Keratinocyte (primary cell): ENCODE measurements around the gene TMEM235. TPM values are rescaled to one million over a fixed set of nuclear protein-coding genes. Genes with fewer than 3 reads are reported as not detected.
A peak's percentile ranks its signal among the peaks of the same experiment; 100 is the strongest.

Experiments used
- DNase-seq: peaks from one replicate; pipeline ENCODE4 v3.0.0-alpha.2; 2011; ENCODE audit warnings: low read depth, missing footprints, low spot score
- FAIRE-seq: peaks from 2 replicates; lab custom pipeline; 2011; peaks lifted over from hg19 to GRCh38; lab: Jason Lieb, UNC
- H2AFZ ChIP-seq: 2 replicates; pipeline ENCODE4 v1.6.0; 2012; ENCODE audit warnings: low read length, control low read depth, inconsistent platforms; ENCODE audit not compliant: control insufficient read depth
- H3K27ac ChIP-seq: 2 replicates; pipeline ENCODE4 v1.5.1; 2011; ENCODE audit warnings: low read length; ENCODE audit not compliant: control insufficient read depth, insufficient read depth
- H3K27me3 ChIP-seq: 3 replicates; pipeline ENCODE4 v1.6.0; 2011; ENCODE audit warnings: low read length; ENCODE audit not compliant: control insufficient read depth, insufficient read depth; ENCODE audit errors: extremely low read depth
- H3K36me3 ChIP-seq, 2 experiments: 2 replicates in 1 of 2; 3 replicates in 1 of 2; pipeline ENCODE4 v1.5.1; 2011; ENCODE audit warnings: low read length in 2 of 2, mild to moderate bottlenecking in 1 of 2; ENCODE audit not compliant: control insufficient read depth in 2 of 2, insufficient read depth in 2 of 2; ENCODE audit errors: extremely low read depth in 1 of 2
- H3K4me1 ChIP-seq: 3 replicates; pipeline ENCODE4 v1.5.1; 2011; ENCODE audit warnings: low read length; ENCODE audit not compliant: control insufficient read depth, insufficient read depth; ENCODE audit errors: extremely low read depth
- H3K4me2 ChIP-seq: 3 replicates; pipeline ENCODE4 v1.6.0; 2011; ENCODE audit warnings: low read depth, low read length; ENCODE audit not compliant: control insufficient read depth, insufficient read depth; ENCODE audit errors: extremely low read depth
- H3K4me3 ChIP-seq, 3 experiments: fragments of 200-600 bp in 1 of 3; sonication (generic) in 1 of 3; 2 replicates in 2 of 3; 3 replicates in 1 of 3; pipeline ENCODE4 v1.5.1; 2011 to 2016; ENCODE audit warnings: low read length in 3 of 3, mild to moderate bottlenecking in 3 of 3, control low read depth in 2 of 3, inconsistent platforms in 1 of 3, low read depth in 1 of 3, mixed read lengths in 1 of 3, mixed run types in 1 of 3, moderate library complexity in 1 of 3; ENCODE audit not compliant: control insufficient read depth in 2 of 3, insufficient read depth in 2 of 3; ENCODE audit errors: extremely low read depth in 1 of 3
- H3K79me2 ChIP-seq: 2 replicates; pipeline ENCODE4 v1.6.0; 2012; ENCODE audit warnings: low read length; ENCODE audit not compliant: control insufficient read depth, insufficient read depth
- H3K9ac ChIP-seq: 3 replicates; pipeline ENCODE4 v1.6.0; 2011; ENCODE audit warnings: low read length; ENCODE audit not compliant: control insufficient read depth, insufficient read depth; ENCODE audit errors: extremely low read depth
- H3K9me1 ChIP-seq: 3 replicates; pipeline ENCODE4 v1.6.0; 2011; ENCODE audit warnings: low read length; ENCODE audit not compliant: control insufficient read depth, insufficient read depth; ENCODE audit errors: extremely low read depth
- H3K9me3 ChIP-seq: 2 replicates; pipeline ENCODE4 v1.5.1; 2012; ENCODE audit warnings: low read depth, low read length; ENCODE audit not compliant: control insufficient read depth
- H4K20me1 ChIP-seq: 3 replicates; pipeline ENCODE4 v1.6.0; 2011; ENCODE audit warnings: low read length; ENCODE audit not compliant: control insufficient read depth, insufficient read depth; ENCODE audit errors: extremely low read depth
- CTCF ChIP-seq, 3 experiments: IDR thresholded peaks in 1 of 3; conservative IDR thresholded peaks in 1 of 3; optimal IDR thresholded peaks in 1 of 3; 2 replicates in 2 of 3; 3 replicates in 1 of 3; pipeline versions ENCODE3 to v1.5.1; 2011; ENCODE audit warnings: low read length in 3 of 3, mild to moderate bottlenecking in 3 of 3, moderate library complexity in 2 of 3, control low read depth in 1 of 3, inconsistent platforms in 1 of 3; ENCODE audit not compliant: insufficient read depth in 2 of 3; ENCODE audit errors: extremely low read depth in 1 of 3
- EZH2 ChIP-seq: IDR thresholded peaks from one replicate; pipeline ENCODE4 v1.6.1; 2012; ENCODE audit warnings: inconsistent platforms, mild to moderate bottlenecking, low read length, moderate library complexity
- dilution Hi-C: fragments of 300-500 bp; cut with MboI; formaldehyde crosslinking; loops from one replicate; pipeline ENCODE4 v1.7.0; 2020; ENCODE audit warnings: low sequenced_read_pairs; ENCODE audit not compliant: extremely low pct_ligation_motif_present
- polyA plus RNA-seq, 5 experiments: library from polyadenylated mRNA; depleted of rRNA in 3 of 5; stranded (reverse) in 3 of 5; stranded (forward) in 1 of 5; unstranded in 1 of 5; fragments of >200 nt; gene quantifications; 1 replicate in 1 of 5; 2 replicates in 3 of 5; 3 replicates in 1 of 5; pipeline versions ENCODE4 v1.2.1 to v1.2.3, GENCODE V29; 2011 to 2012; ENCODE audit warnings: missing spikeins in 2 of 5, low read depth in 1 of 5, low replicate concordance in 1 of 5

Gene TMEM235
- polyA plus RNA-seq, 1 donor (not counting 4 experiments of a cell fraction or from before 2014, with no cell fraction given), result not detected

GRCh38 chr17:78269955-78270381 is 38.5 kb downstream of the TMEM235 start:
- dilution Hi-C loops, result no loop called here
- Histone ChIP-seq H3K27me3 (peaks cover 35% of the 10 kb centered on the region), H3K9me1 (no peaks in the 10 kb centered on the region), H3K9me3 (no peaks in the 10 kb centered on the region), H2AFZ (no peak overlapping the region), H3K79me2 (no peaks in the 10 kb centered on the region), H3K4me3 (no peak overlapping the region), H3K4me2 (no peak overlapping the region), H3K4me1 (peaks cover 13% of the 10 kb centered on the region), H3K27ac (no peak overlapping the region), H4K20me1 (peaks cover 2% of the 10 kb centered on the region), H3K36me3 (no peaks in the 10 kb centered on the region), H3K9ac (no peak overlapping the region)
- no peak for DNase-seq
- no peak for TF ChIP-seq EZH2
- TF ChIP-seq CTCF (optimal IDR thresholded peaks at IDR 0.05 in 1 of 3, IDR thresholded peaks at IDR 0.05 in 1 of 3, conservative IDR thresholded peaks at IDR 0.05 in 1 of 3; ENCODE audit: extremely low read depth in 1 of 3, insufficient read depth in 2 of 3, low read length in 3 of 3), result no peak
- FAIRE-seq, result no peak

GRCh38 chr17:78271419-78272170 is 40.2 kb downstream of the TMEM235 start:
- H2AFZ ChIP-seq, result no peak overlapping the region
- H4K20me1 ChIP-seq, result no peaks in the 10 kb centered on the region
- FAIRE-seq (no peak), DNase-seq (no peak)
- no peak overlapping the region for H3K27ac ChIP-seq
- no peaks in the 10 kb centered on the region for H3K9me3 ChIP-seq
- dilution Hi-C loops, result no loop called here
- peak overlapping the region; percentile 69 for H3K4me2 ChIP-seq
- H3K36me3 ChIP-seq, result no peaks in the 10 kb centered on the region
- H3K9me1 ChIP-seq, result no peaks in the 10 kb centered on the region
- peaks cover 13% of the 10 kb centered on the region for H3K4me1 ChIP-seq
- peaks cover 35% of the 10 kb centered on the region for H3K27me3 ChIP-seq
- no peaks in the 10 kb centered on the region for H3K79me2 ChIP-seq
- H3K9ac ChIP-seq, result peak overlapping the region; percentile 9
- no peak overlapping the region for H3K4me3 ChIP-seq
- no peak for TF ChIP-seq EZH2
- TF ChIP-seq CTCF (optimal IDR thresholded peaks at IDR 0.05 in 1 of 3, IDR thresholded peaks at IDR 0.05 in 1 of 3, conservative IDR thresholded peaks at IDR 0.05 in 1 of 3; ENCODE audit: extremely low read depth in 1 of 3, insufficient read depth in 2 of 3, low read length in 3 of 3), result no peak
